GM19372 (cell line): ENCODE data around the gene DENND2C.

Source experiments
- ATAC-seq: cut with Tn5 transposase; IDR thresholded peaks from one replicate; pipeline ENCODE4 v1.9.1; 2021; ENCODE audit warnings: mild to moderate bottlenecking, low read depth, moderate library complexity; ENCODE audit not compliant: unreplicated experiment

Gene DENND2C

DNA sequence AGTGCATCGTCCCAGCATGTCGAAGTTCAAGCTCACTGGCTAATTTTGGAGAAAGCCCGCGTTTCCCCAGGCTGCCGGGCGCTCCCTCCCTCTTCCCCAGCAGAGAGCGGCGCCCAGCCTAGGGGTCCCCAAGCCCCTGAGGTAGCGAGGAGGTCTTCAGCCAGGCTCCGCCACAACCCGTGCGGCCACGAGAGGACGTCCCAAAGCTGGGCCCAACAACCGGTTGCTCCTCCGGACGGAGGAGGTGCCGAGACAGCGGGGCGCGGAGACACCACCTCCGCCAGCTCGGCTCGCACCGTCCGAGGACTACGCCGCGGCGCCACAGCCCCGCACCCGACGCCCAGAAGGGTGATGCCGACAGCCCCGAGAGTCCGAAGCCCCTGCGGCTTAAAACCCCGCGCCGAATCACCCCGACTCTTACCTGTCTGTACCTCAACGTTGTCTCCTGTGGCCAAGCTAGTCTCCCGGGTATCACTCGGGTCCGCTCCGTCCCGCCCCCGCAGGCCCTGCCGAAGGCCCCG is at the start of gene DENND2C:
Gene DENND2C, minus strand, starts transcription at position 488 of the 521 bp plus-strand sequence. CDS start 44,065 bp downstream, outside the sequence.
- ATAC-seq: peak; percentile 57

- ATAC-seq: no peak
These were observed 49.6 kb upstream of the DENND2C start for GRCh38 chr1:114719424-114719787.

- ATAC-seq: no peak
These were observed 49.0 kb upstream of the DENND2C start for GRCh38 chr1:114718661-114719423.

DNA sequence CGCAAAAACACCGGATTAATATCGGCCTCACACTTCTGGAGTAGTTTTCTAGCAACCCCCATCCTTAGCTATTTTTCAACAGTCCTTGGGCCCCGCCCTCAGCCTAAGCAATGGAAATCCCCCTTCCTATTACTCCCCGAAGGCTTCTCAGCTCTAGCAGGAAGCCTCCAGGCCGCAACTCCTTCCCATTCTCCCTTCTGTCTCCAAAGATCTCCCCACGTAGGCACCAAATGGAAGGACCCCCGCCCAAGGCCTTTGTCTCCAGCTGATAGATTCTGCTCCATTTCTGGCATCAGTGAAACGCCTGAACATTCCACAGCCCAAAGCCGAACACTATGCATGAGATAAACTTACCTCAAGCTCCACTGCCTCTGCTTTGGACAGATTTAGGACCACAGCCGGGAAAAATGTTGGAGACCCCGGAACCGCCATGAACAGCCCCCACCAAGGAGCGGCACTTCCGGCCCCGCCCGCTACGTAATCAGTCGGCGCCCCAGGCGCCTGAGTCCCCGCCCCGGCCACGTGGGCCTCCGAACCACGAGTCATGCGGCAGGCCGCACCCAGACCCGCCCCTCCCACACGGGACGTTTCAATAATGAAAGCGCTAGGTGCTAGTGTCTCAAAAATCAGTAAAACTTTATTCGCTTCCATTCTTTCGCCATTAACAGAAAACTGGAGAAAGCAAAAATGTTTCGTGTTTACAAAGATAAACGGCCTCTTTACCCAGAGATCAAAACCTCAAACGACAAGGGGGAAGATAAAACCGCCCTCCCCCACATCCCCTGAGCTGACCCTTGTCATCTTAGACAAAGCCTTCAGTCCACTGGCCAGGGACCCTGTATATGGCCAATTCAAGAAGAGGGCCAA is 46.7 kb upstream of the DENND2C start, which contains the start of gene NRAS:
Gene NRAS, minus strand, starts transcription at position 468 of the 867 bp plus-strand sequence. CDS start 611 bp downstream, outside the sequence.
- peak; percentile 97 for ATAC-seq

DNA sequence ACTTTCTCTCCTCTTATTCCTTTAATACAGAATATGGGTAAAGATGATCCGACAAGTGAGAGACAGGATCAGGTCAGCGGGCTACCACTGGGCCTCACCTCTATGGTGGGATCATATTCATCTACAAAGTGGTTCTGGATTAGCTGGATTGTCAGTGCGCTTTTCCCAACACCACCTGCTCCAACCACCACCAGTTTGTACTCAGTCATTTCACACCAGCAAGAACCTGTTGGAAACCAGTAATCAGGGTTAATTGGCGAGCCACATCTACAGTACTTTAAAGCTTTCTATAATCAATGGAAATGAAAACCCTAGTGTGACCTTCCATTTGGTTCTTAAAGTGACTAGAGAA is 46.1 kb upstream of the DENND2C start:
- ATAC-seq: no peak

GRCh38 chr1:114712977-114713376 is 43.1 kb upstream of the DENND2C start:
- no peak for ATAC-seq

DNA sequence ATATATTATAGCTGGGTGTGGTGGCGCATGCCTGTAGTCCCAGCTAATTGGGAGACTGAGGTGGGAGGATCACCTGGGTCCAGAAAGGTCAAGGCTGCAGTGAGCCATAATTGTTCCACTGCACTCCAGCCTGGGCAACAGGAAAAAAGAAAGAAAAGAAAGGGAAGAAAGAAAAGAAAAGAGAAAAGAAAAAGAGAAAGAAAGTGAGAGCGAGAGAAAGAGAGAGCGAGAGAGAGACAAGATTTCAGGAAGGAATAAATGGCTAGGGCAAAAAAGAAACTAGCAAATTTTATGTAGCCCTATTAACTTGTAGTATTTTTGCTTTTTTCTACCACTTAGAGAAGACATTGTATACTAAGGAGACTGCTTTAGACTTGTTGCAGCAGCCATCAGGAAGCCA is 40.5 kb upstream of the DENND2C start:
- no peak for ATAC-seq

GRCh38 chr1:114707604-114708003 is 37.8 kb upstream of the DENND2C start:
- no peak for ATAC-seq

DNA sequence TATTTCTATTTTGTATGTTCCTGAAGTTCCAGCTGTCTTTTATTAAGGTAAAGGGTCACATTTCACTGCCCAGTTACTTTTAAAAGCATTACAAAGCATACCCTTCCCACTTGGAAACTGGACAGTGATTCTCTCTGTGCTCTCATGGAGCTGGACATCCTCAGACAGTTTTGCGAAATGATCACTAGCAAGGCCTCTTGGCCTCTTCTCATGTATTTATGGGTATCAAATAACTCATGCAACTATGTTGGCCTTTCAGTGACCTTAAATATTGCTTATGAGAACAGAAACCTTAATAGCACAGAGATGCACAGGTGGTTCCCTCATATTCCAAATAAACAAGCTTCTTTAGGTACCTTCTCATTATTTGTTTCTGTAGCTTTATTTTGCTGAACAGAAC is 33.4 kb upstream of the DENND2C start:
- peak; percentile 48 for ATAC-seq

- no peak for ATAC-seq
These were observed 32.9 kb upstream of the DENND2C start for GRCh38 chr1:114702737-114703136.

DNA sequence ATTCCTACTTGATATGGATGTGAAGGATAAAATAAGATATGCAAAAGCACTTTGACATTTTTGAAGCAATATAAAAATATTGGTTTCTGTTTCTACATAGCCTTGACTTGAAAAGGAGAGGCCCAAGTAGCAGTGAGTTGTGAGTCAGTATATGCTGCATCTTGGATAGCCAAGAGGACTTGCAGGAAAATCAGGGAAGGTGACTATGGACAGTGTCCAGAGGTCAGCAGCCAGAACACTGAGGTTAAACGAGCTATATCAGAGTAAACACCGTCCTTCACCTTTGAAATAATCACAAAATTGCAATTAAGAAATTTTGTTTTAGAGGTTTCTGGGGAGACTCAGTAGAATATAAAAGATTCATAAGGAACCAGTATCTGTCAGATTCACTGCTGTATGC is 32.1 kb upstream of the DENND2C start:
- no peak for ATAC-seq

- ATAC-seq: no peak
These were observed 30.3 kb upstream of the DENND2C start for GRCh38 chr1:114700036-114700600.

DNA sequence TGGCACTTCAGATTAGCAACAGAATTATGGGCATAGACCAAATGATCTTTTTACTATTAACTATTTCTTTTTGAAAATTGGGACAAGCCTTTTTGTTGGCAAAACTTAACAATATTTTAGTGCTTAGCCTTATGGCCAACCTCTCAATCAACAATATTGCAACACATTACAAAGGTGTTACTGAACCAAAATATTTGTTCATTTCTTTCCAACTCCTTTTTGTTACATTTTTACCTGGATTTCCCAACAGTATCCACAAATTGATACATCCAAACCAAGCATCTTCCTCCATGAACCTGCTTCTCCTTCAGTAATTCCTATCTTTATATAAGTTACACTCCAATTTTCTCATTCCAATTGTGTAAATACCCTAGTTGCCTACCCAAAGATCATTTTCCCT is 27.0 kb upstream of the DENND2C start:
- ATAC-seq: no peak

DNA sequence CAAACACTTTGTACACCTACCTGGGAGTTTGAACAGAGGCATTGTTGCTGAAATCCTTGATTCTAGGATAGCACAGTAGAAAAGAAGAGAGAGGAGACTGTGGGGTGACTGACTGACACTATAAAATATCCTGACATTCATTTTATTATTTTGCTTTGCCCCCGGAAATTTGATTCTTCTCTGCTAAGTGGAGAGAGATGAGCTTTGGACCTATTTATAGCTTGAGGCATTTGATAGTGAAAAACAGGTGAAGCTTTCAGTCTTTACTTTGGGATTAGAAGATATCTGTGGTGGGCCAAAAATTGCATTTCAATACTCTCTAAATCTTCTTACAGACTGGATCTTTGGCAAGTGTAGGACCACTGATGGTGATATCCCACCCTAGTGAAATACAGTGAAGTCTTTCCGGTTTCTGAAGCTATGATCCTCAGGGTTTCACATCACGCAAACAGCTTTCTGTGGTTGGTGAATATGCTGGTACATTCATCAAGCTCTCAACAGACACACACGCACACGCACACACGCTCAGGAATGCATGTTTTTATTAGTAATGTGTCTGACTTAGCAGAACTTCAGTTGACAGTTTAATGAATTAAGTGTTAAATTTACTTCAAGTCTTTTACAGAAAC is 25.7 kb upstream of the DENND2C start, which contains the start of gene AMPD1:
Gene AMPD1, minus strand, starts transcription at position 117 of the 629 bp plus-strand sequence. Its CDS starts 75 bp downstream, at position 42.
- ATAC-seq: no peak

DNA sequence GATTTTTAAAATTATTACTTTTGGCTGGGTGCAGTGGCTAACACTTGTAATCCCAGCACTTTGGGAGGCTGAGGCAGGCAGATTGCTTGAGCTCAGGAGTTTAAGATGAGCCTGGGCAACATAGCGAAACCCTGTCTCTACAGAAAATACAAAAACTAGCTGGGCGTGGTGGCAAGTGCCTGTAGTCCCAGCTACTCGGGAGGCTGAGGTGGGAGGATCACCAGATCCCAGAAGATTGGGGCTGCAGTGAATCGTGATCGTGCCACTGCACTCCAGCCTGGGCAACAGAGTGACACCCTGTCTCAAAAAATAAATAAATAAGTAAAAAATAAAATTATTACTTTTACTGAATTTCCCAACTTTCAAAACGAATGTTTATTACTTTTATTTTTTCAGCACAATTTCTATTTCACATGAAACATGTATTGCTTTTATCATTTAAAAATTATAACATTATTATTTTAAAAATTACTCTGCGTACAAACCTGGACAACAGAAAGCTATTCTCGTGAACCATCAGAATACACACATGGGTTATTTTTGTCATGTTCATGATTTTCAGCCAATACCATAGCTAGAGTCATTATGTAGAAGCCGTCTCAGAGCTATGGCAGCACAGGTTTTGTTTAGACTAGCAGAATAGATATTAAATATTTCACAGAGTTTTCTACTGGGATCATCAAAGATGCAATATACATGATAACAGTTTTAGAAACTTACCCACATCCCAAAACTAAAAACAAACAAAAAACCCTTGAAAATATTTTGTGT is 24.9 kb upstream of the DENND2C start:
- ATAC-seq: no peak

DNA sequence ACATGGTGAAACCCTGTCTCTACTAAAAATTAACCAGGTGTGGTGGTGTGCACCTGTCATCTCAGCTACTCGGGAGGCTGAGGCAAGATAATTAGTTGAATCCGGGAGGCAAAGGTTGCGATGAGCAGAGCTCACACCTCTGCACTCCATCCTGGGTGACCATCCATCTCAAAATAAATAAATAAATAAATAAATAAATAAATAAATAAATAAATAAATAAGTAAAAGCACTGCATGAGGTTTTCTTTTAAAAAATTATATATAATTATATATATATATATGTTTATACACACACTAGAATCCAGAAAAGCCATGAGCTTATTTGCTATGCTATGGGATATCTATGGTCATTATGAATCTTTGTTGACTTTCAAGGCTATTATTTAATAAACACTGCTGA is 23.1 kb upstream of the DENND2C start:
- no peak for ATAC-seq

GRCh38 chr1:114691061-114691460 is 21.2 kb upstream of the DENND2C start:
- ATAC-seq: no peak

- ATAC-seq: no peak
These were observed 20.3 kb upstream of the DENND2C start for GRCh38 chr1:114690148-114690547.

- ATAC-seq: no peak
These were observed 18.7 kb upstream of the DENND2C start for GRCh38 chr1:114688526-114688925.

- no peak for ATAC-seq
These were observed 16.0 kb upstream of the DENND2C start for GRCh38 chr1:114685851-114686250.
